SK-N-DZ (cell line): ENCODE measurements around the gene SEPTIN3.
"Not testable (repeated sequence)": the region's sequence is repeated elsewhere in the genome, so short reads cannot be mapped to it uniquely, and the experiment has no call there.

ENCODE experiments used
- DNase-seq: peaks from one replicate; pipeline ENCODE4 v3.0.0-alpha.2; 2015; ENCODE audit warnings: low spot score

Gene SEPTIN3

DNA sequence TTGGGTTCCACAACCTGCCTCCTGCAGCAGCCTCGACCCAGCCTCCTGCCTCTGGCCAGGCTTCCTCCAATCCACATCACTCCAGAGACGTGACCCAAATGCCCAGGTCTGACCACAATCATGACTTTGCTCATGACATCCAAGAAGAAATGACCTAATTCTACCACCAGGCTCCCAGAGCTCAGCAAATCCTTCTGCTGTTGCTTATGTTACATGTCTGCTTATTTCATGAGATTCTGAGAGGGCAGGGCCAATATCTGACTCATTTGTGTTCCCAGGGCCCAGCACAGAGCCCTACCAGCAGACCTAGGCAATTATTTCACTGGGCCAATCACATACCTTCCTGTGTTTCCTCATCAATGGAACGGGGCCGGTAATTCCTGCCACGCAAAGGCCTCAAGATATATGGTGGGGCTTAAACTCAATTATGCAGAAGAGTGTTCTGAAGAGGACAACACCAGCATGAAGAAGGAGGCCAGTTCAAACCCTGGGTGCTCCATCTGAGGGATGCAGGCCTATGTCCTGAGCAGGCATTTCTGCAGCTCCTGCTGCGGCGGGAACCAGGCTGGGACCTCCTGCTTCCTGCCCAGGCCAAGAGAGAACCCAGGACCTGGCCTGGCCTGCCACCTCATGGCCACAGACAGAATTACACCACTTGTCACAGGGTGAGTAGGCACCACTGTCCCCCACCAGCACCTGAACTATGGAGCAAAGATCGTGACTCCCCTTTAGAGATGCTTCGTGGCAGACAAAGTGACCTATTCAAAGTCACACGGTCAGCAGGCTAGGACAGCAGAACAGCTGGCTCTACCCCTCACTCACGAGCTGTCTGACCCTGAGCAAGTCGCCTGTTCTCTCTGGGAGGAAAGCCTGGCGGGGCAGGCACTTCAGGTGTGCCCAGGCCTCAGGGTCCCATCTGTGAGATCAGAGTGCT is 28.1 kb upstream of the SEPTIN3 start:
- peak; percentile 80 for DNase-seq

DNA sequence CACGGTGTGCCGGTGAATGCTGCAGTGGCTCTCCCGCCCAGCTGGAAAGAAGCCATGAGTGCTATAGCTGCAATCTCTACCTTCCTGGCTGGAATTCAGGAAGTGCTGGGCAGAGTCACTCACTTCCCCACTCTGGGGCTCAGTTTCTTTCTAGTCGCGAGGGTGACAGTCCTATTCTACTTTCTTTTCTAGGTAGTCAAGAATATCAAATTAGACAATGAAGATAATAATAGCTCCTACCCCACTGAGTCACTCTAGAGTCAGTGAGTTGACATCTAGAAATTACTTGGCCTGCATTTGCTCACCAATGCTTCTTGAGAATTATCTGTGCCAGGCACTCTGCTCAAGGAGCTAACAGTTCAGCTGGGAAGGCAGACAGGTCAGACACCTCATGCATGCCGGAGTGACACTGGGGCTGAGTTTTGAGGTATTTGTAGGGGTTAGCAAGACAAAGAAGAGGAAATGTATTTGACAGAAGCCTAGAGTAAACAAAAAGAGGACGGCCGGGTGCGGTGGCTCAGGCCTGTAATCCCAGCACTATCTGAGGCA is 25.5 kb upstream of the SEPTIN3 start:
- no peak for DNase-seq

DNA sequence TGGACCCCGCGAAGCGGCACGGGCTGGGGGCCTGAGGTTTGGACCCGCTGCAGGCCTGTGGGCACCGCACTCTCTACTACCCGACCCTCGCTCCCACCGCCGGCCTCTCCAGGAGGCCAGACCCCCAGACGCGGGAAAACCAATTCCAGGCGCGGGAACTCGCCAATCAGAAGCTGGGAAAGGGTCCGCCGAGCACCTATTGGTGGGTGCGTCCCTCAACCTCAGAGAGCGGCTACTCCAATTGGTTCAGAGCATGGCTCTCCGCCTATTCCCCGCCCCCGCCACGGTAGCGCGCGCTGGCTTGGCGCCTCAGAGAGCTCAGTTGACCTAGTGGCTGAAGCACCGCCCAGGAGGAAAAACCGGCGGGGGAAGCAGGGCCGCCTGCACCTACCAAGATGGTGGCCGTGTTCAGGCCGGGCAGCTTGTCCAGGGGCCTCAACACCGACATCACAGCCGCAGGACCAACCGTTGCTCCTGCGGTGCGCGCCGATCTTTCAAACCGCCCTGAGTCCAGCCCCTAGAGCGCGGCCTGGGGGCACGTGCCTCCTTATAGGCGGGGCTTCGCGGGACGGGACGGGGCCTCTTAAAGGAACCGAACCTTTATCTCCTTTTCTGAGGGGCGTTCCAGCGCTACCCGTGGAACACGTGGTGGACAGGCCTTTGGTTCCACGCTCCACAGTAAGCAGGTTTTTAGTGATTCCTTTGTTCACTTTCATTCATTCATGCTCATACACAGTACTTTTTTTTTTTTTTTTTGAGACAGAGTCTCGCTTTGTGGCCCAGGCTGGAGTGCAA is 22.4 kb upstream of the SEPTIN3 start, which contains the start of gene CENPM:
Gene CENPM, minus strand, starts transcription at position 524 of the 795 bp plus-strand sequence. Its CDS starts 76 bp downstream, at position 448.
- DNase-seq, result peak; percentile 98

GRCh38 chr22:41947424-41948080 is 21.7 kb upstream of the SEPTIN3 start:
- no peak for DNase-seq

DNA sequence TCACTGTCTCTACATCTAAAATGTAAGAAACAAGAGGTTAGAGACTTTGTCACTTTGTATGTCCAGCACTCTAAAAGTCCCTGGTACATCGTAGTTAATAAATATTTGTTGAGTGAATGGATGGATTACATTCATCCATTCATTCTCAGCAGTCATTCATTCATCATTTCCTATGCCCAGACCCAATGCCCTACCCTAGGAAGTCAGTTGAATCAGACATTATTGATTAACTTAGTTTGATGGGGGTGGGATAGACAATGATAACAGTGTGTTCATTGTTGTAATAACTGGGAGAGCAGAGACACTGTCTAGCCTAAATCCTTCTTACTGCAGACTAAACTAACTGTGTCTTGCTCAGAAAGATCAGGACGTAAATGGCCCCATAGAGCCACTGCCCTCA is 21.1 kb upstream of the SEPTIN3 start:
- DNase-seq, result no peak

DNA sequence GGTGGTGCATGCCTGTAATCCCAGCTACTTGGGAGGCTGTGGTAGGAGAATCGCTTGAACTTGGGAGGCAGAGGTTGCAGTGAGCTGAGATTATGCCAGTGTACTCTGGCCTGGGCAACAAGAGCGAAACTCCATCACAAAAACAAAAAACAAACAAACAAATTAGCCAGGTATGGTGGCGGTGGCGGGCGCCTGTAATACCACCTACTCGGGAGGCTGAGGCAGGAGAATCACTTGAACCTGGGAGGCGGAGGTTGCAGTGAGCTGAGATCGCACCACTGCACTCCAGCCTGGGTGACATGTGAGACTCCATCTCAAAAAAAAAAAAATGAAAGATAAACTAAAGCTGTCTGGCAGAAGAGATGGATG is 20.3 kb upstream of the SEPTIN3 start:
- not testable (repeated sequence) for DNase-seq

- no peak for DNase-seq
These were observed 19.8 kb upstream of the SEPTIN3 start for GRCh38 chr22:41949297-41949965.

DNA sequence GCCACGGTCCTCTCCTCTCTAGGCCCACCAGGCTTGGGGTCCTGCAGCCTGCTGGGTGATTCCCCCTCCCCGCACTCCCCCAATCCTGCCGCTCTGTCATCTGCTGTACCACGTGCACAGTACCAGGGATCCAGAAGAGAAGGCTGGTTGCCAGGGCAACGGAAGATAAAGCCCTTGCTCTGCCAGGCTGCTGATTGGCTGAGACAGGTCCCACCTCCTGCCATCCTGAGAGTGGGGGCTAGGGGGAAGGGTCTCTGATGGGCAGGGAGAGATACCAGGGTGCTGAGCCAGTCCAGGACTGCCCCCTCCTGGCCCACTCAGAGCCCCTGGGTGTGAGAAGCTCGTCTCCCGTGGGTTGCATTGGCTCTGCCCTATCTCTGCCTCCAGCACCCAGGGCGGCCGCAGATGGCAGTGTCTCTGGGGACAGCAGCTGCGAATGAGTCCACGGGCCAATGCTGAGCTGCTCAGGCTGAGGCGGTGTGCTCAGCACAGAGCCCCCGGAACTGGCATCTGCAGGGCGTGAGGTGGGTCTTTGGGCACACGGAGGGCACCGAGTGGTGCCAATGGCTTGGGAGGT is 17.3 kb upstream of the SEPTIN3 start, which contains the start of gene SMIM45:
Gene SMIM45, plus strand, starts transcription at position 253 of the 577 bp plus-strand sequence.
- peak; percentile 97 for DNase-seq

DNA sequence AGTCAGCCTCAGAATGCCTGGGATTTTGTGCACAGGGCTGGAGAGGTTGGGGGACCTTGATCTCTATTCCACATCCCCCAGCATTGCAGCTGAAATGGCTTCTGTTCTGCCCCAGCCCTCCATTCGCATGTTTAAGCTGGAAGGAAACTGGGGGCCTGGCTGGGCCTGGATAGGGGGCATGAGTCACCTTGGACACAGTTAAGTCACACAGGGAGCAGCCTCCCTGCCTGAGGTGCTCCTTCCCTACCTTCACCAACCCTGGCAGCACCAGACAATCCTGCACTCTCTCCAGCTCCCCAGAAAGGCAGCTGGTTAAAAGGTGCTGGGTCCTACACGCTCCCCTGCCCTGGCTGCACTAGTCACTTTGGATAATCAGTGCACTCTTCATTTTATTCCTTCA is 16.5 kb upstream of the SEPTIN3 start:
- no peak for DNase-seq

GRCh38 chr22:41957941-41958556 is 11.2 kb upstream of the SEPTIN3 start:
- no peak for DNase-seq

- no peak for DNase-seq
These were observed 5.7 kb upstream of the SEPTIN3 start for GRCh38 chr22:41963453-41964111.

GRCh38 chr22:41964112-41964491 is 5.1 kb upstream of the SEPTIN3 start:
- no peak for DNase-seq

DNA sequence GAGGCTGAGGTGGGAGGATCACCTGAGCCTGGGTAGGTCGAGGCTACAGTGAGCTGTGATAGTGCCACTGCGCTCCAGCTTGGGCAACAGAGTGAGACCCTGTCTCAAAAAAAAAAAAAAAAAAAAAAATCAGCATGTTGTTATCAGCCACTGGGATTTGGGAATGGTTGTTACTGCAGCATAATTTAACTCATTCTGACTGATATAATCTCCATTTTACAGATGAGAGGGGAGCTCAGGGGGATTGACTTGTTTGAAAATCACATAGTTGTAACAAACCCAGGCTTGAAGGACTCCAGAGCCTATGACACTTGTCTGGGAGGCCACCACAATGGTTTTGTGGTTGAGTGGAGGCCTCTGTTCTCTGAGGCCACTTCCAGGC is 3.0 kb upstream of the SEPTIN3 start:
- no peak for DNase-seq

- peak; percentile 92 for DNase-seq
These were observed 2.5 kb upstream of the SEPTIN3 start for GRCh38 chr22:41966607-41967240.

- DNase-seq, result no peak
These were observed 642 bp upstream of the SEPTIN3 start for GRCh38 chr22:41968601-41969000.

DNA sequence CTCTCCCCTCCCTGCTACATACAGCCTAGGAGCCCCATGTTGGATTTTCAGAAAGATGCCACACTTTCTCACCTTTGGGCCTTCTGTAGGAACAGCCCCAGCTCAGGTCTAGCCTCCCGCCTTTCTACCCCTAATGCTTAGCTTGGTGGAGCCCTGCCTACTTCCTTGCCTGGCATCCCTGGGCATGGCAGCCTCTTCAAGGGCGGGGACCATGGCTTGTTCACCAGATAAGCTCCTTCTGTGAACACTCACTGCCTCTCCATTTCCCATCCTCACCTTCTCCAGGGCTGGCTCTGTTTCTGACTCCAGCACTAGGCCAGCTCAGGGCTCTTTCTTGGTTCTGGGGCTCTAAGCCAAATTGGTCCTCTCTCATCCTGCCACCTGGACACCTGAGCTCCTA is 1.4 kb downstream of the SEPTIN3 start:
- DNase-seq, result no peak

- no peak for DNase-seq
These were observed 2.2 kb downstream of the SEPTIN3 start for GRCh38 chr22:41971431-41971830.

DNA sequence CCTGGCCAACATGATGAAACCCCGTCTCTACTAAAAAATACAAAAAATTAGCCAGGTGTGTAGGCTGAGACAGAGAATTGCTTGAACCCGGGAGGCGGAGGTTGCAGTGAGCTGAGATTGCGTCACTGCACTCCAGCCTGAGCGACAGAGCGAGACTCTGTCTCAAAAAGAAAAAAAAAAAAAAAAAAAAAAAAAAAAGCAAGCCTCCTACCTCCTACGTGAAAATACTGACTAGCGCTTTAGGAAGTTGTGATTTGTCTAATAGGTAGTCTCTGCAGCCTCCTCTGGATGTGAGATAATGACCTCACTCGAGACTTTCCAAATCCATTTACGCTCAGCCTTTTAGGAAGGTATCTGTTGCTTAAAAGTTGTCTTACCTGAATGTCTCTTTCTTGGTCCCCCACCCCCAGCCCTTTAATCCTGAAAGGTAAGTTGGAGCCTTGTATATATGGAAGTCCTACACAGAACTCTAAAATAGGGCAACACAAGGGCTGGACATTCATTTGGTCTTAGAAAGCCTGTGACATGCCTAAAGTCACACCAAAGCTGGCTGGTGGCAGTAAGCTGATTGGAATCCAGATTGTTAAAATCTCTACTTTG is 5.5 kb downstream of the SEPTIN3 start:
- no peak for DNase-seq
